HG02642 (cell line): ENCODE data around the gene MAFB.

Experiments
- ATAC-seq: cut with Tn5 transposase; IDR thresholded peaks from one replicate; pipeline ENCODE4 v1.9.1; 2021; ENCODE audit warnings: mild to moderate bottlenecking; ENCODE audit not compliant: unreplicated experiment, poor library complexity

The MAFB gene

DNA sequence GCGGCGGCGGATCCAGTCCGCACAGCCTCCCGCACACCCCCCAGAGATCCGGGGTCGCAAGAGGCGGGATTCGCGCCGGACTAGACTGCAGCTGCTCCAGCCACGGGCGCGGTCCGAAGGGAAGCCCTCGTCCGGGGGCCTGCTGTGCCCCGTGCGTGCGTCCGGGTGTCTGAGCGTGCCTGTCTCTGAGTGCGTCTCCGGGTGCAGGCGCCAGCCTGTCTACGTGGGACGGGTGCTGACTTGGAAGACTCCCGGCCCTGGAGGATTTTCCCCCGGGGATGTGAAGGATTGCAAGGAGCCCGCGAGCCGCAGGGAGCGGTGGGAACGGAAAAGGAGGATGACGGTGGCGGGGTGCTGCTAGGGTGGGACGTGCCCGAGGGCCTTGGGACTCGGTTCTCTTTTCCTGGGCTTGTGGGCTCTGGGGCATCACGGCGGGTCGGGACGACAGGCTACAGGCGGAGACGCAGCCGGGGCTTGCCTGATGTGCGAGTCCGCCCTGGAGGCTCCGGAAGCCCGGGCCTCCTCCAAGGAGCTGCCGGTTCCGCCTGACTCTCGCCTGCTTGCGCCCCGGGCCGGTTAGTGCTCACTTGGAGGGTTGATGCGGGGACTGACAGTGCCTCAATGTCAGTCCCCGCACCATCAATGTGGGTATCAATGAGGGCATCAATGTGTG, 5.7 kb downstream of the MAFB start:
- no peak for ATAC-seq

DNA sequence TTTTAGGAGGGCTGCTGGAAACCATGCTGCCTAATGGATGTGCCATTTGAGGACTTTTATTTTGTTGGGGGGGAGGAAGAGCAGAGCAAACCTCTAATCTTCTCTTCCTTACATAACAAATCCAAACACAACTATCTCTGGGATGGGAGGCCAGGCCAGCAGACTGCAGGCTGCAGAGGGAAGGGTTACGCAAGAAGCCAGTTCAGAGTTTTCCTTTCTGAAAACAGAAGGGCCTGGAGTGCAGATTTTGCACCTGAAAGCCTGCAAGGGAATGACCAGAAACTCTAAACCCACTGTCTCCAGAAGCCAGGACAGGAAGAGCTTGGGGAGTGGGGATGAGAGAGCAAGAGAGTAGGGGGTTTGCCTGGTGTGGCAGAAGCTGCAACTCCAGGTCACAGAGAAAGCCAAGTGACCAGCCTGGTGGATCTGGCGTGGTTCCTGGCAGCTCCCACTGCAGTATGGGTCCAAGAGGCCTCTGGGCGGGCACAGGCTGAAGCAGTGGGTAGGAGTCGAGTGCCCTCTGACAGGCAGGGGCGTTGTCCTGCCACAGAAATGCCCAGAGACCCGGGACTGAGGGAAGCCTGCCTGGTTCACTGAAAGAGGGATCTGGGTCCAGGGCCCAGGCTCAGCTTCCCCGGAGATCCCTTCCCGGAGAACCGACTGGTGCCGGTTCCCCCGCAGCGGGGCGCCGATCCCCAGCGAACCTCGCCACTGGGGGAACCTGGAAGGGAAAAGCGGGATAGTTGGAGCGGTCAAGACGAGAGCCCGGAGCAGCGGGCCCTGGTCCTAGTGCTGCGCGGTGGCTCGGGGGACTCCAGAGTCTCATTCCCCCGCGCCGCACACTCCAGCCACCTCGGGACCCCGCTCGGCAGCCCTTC, 6.7 kb downstream of the MAFB start:
- ATAC-seq, result no peak

DNA sequence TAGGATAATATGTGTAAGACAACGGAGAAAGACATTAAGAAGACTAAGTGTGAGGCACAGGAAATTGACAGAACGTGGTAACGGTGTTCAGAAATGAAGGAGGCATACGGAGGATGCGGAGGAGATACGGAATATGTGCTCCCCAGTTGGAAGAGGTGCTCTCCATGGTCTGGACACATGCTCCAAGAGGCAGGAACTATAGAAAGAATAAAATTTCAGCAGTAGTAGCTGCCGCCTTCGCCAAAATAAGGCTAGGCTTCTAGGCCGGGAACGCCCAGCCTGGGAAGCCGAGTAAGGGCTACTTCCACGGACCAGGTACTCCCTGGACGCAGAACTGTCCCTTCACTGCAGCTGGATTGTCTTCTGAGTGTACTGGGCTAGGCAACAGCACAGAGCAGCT, 7.4 kb downstream of the MAFB start:
- ATAC-seq, result no peak

GRCh38 chr20:40681165-40681564, 7.9 kb downstream of the MAFB start:
- no peak for ATAC-seq

- peak; percentile 44 for ATAC-seq
Observed at GRCh38 chr20:40680161-40680959, 8.7 kb downstream of the MAFB start.

GRCh38 chr20:40679184-40679583, 9.9 kb downstream of the MAFB start:
- ATAC-seq, result no peak

DNA sequence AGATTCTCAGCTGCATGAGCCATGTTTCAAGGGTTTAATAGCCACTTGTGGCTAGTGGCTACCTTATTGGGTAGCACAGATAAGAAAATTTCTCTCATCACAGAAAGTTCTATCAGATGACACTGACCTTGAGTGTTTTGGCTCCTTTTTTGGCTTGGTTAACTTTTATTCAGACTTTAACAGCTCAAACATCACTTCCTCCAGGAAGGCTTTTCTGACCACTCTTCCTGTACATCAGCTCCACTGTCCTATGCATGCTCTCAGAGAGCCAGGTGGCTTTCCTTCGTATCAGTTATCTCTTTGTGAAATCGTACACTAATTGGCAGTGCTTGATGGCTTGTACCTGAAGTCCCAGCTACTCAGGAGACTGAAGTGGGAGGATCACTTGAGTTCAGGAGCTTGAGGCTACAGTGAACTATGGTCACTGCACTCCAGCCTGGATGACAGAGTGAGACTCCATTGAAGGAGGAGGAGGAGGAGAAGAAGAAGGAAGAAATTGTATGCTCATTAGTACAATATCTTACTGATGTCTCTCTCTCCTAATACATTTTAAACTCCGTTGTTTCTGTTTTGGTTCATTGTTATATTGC, 10.7 kb downstream of the MAFB start:
- ATAC-seq, result no peak

GRCh38 chr20:40677343-40677924, 11.6 kb downstream of the MAFB start:
- ATAC-seq, result no peak

DNA sequence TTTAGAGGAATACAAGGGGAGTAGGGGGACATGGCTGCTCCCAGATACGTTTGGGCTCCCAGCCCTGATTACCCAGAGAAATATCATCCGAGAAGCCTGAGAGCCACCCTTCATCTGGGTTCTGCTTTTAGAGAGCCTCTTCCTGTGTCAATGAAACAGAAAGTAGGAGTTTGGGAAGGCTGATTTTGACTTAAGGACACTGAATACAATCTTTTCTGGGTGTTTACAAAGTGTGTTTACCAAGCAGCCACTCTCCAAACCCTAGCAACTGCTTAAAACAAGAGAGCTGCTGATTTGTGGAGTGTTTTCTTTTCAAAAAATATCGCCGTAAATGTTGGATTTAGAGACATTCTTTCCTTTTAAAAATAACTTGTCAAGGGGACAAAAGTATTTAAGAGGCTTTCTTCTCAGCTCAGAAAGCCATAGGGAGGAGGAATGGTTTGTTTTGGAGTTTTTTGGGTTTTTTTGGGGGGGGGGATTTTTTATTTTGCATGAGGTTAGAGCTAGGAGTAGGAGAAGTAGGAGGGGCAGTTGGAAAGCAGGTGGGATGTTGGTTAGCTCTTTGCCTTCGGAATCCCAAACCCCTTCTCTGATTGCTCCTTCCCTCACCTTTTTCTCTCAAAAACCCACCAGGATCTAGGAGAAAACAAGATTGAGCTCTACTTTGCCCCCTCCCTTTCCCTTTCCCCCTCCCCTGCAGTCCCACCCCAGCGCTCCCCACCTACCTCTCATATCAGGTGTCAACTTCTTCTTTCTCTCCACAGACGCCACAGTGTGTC, 12.4 kb downstream of the MAFB start:
- ATAC-seq, result no peak

DNA sequence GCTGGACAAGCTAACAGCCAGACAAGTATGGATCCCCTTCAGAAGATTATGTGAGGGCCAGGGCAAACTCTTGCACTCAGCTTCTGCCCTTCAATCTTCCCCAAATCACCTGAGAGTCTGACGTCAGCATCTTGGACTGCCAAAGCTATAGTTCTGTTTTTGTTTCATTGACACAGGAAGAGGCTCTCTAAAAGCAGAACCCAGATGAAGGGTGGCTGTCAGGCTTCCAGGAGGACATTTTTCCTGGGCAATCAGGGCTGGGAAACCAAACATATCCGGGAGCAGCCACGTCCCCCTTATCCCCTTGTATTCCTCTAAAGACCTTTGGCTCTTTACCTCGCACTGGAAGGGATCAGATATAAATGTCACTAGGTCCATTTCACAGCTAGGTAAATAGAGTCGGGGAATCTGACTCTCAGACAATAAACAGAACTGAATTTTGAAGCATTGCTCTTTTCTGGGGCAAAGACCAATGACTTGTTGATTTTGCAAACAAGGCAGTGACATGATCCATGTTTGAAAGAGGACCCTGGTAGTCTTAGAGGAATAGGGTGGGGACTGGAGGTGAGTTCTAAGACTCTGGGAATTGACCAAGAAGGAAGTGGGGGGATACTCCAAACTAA, 13.3 kb downstream of the MAFB start:
- ATAC-seq, result no peak

- no peak for ATAC-seq
Observed at GRCh38 chr20:40673442-40673841, 15.6 kb downstream of the MAFB start.

- no peak for ATAC-seq
Observed at GRCh38 chr20:40672095-40672494, 16.9 kb downstream of the MAFB start.

- ATAC-seq, result no peak
Observed at GRCh38 chr20:40670253-40670652, 18.8 kb downstream of the MAFB start.

GRCh38 chr20:40669692-40670091, 19.3 kb downstream of the MAFB start:
- ATAC-seq, result no peak

DNA sequence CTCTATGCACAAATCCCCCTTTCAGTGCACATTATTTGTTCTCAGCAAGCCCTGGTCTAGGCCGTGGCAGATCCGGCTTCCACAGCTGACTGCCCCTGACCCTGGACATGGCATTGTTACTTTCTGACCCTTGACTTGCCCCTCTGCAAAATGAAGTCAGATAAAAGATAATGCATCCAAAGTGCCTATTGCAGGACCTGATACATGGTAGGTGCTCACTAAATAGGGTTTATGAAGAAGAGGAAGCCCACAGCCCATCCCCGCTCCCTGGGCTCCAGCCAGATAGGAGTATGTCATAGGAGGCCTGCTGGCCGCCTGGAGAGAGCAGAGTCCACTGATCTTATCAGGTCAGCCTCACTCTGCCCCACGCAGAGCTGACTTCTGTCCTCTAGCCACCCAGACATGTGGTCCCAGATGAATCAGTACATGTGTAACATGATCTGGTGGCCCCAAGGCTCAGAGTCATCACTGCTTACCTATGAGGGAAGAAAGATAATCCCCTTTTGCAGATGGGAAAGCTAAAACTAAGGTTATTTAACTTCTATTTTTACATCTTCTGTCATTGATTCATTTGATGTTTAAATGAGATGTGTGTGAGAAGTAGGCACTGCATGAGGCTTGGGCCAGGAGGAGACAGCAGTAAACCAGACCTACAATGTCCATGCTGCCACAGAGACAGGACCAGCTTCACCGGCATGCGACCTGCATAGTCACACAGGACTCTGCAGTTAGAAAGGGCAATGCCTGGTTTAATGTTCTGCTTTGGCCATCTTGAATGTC, 20.4 kb downstream of the MAFB start:
- ATAC-seq, result no peak

DNA sequence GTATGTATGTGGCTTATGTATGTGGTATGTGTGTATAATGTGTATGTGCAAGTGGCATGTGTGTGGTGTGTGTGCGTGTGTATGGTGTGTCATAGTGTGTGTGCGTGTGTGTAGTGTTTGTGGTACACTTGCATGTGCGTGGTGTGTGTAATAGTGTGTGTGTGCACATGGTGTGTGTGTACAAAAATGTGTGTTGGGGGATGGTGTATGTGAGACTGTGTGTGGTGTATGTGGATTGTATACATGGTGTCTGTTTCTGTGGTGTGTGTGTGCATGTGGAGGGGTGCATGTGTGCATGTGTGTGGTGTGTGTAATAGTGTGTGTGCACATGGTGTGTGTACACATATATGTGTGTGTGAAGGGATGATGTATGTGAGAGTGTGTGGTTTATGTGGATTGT, 21.5 kb downstream of the MAFB start:
- ATAC-seq, result no peak

- ATAC-seq, result no peak
Observed at GRCh38 chr20:40666336-40666735, 22.7 kb downstream of the MAFB start.

DNA sequence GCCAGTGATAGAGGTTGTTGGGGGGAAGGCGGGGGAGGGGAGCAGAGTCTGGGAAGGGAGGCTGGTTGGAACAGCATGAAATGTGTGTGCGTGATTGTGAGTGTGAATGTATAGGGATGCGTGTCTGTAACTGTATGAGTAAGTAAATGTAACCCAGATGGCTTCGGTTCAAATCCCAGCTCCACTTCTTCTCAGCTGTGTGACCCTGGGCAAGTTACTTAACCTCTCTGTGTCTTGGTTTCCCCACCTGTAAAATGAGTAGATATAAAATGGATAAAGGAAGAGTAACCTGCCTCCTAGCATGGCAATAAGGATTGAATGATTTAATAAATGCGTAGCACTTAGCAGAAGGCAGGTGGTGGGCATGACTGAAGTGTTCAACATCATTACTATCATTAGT, 24.1 kb downstream of the MAFB start:
- no peak for ATAC-seq
